CD4-positive, alpha-beta T cell (primary cell): ENCODE data around the gene NKAIN2. TPM values are rescaled to one million over a fixed set of nuclear protein-coding genes. Genes with fewer than 3 reads are reported as not detected.

Experiments used
- ATAC-seq: fragments of 200-7000 bp; cut with Tn5 transposase; one replicate; pipeline ENCODE4 v1.10.0; 2022; ENCODE audit warnings: mild to moderate bottlenecking; ENCODE audit not compliant: poor library complexity
- CTCF ChIA-PET: fragments of 350-600 bp; sonication (Branson Sonifier 250); formaldehyde crosslinking; loops from one replicate; lab custom pipeline; 2021; ENCODE audit warnings: antibody characterized with exemption, inconsistent platforms; lab: Charles Lee
- POLR2A ChIA-PET: fragments of 350-600 bp; sonication (Branson Sonifier 250); formaldehyde crosslinking; loops from one replicate; lab custom pipeline; 2021; ENCODE audit warnings: antibody characterized with exemption, inconsistent platforms; lab: Charles Lee
- DNase-seq, 14 experiments: peaks; one replicate each; pipeline ENCODE4 v3.0.0-alpha.2; 2013 to 2020; ENCODE audit warnings: mixed read lengths in 2 of 14
- H3K27ac ChIP-seq, 2 donors: one replicate each; pipeline versions ENCODE4 v1.5.1 to v1.7.0; 2013; ENCODE audit warnings: low read length in 2 of 2, low read depth in 1 of 2, mild to moderate bottlenecking in 1 of 2
- H3K27me3 ChIP-seq, 2 experiments: 1 replicate in 1 of 2; 2 replicates in 1 of 2; pipeline versions ENCODE4 v1.6.1 to v1.7.0; 2013; ENCODE audit warnings: low read length in 2 of 2, control low read depth in 1 of 2, mild to moderate bottlenecking in 1 of 2, moderate library complexity in 1 of 2; ENCODE audit not compliant: insufficient read depth in 2 of 2, control insufficient read depth in 1 of 2
- H3K36me3 ChIP-seq: one replicate; pipeline ENCODE4 v1.6.1; 2013; ENCODE audit warnings: low read length, control low read depth; ENCODE audit not compliant: insufficient read depth
- H3K4me1 ChIP-seq: one replicate; pipeline ENCODE4 v1.6.1; 2013; ENCODE audit warnings: low read length, control low read depth; ENCODE audit not compliant: insufficient read depth
- H3K4me3 ChIP-seq: one replicate; pipeline ENCODE4 v1.5.1; 2013; ENCODE audit warnings: mild to moderate bottlenecking, low read length, moderate library complexity
- H3K9me3 ChIP-seq, 2 experiments: 1 replicate in 1 of 2; 2 replicates in 1 of 2; pipeline versions ENCODE4 v1.6.1 to v1.7.0; 2013; ENCODE audit warnings: low read length in 2 of 2, mild to moderate bottlenecking in 2 of 2, control low read depth in 1 of 2, moderate library complexity in 1 of 2; ENCODE audit not compliant: control insufficient read depth in 1 of 2, insufficient read depth in 1 of 2
- H3K27ac Mint-ChIP-seq: one replicate; pipeline ENCODE4 v1.8.0; 2020; ENCODE audit warnings: mixed read lengths
- H3K27me3 Mint-ChIP-seq: one replicate; pipeline ENCODE4 v1.8.0; 2021; ENCODE audit warnings: mixed read lengths
- H3K36me3 Mint-ChIP-seq: one replicate; pipeline ENCODE4 v1.8.0; 2021; ENCODE audit warnings: low read depth, mixed read lengths
- H3K4me1 Mint-ChIP-seq: one replicate; pipeline ENCODE4 v1.8.0; 2021; ENCODE audit warnings: low read depth, mixed read lengths
- H3K4me3 Mint-ChIP-seq: one replicate; pipeline ENCODE4 v1.8.0; 2020; ENCODE audit warnings: mild to moderate bottlenecking, mixed read lengths
- H3K9me3 Mint-ChIP-seq: one replicate; pipeline ENCODE4 v1.8.0; 2020; ENCODE audit warnings: mixed read lengths
- intact Hi-C, 2 experiments: fragments of 100-400 bp; cut with DNase I in 1 of 2; cut with micrococcal nuclease in 1 of 2; formaldehyde crosslinking; loops; one replicate each; pipeline versions ENCODE4 v1.15.1 to v1.9.0; 2023 to 2025; cut with DNase I, micrococcal nuclease
- total RNA-seq, 174 experiments: library from RNA in 2 of 174; stranded (reverse) in 2 of 174; gene quantifications; one replicate each; pipeline ENCODE4 v1.2.3 and lab custom pipeline; 2021 to 2026
- TF ChIP-seq, protein P1 (sequence below): fragments of 200-600 bp; IDR thresholded peaks from one replicate; pipeline ENCODE4 v1.8.0; 2022; ENCODE audit warnings: antibody characterized with exemption, mild to moderate bottlenecking

Gene NKAIN2
- total RNA-seq, 2 experiments from 2014 or later: not detected

DNA sequence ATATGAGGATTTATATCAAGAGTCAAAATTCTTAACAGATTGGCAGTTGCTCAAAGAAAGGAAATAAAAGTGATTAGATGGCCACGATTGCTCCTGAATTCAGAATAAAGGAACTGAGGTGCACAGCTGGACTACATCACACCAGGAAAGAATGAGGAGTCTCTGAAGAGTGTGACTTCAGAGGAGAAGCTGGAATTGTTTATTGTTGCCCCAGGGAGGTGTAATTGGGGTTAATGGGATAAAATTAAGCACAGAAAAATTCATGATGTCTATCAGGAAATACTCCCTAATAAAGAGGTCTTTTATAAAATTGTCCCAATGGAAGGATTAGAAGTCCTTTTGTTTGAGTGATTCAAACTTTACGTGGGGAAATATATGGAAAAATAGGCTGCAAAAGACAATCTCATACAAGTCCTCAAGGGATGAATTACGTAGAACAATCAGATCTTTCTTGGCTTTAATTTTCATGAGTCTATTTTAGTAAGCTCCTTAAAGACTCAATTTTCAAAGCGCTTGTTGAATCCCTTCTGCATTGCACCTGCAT is 950.0 kb downstream of the NKAIN2 start:
- Histone ChIP-seq H3K4me1 (no peaks in the 10 kb centered on the region), H3K4me3 (no peak overlapping the region), H3K36me3 (no peaks in the 10 kb centered on the region), H3K27ac (no peak overlapping the region), H3K27me3 (no peaks in the 10 kb centered on the region), H3K9me3 (no peaks in the 10 kb centered on the region)
- Mint-ChIP-seq H3K9me3 (no peaks in the 10 kb centered on the region), H3K27ac (no peak overlapping the region), H3K36me3 (no peaks in the 10 kb centered on the region), H3K27me3 (no peaks in the 10 kb centered on the region), H3K4me3 (no peak overlapping the region), H3K4me1 (no peaks in the 10 kb centered on the region)
- intact Hi-C loops: no loop called here
- DNase-seq (no peak), ATAC-seq (no peak)
- POLR2A ChIA-PET: no interaction called here
- CTCF ChIA-PET: no interaction called here
- TF ChIP-seq, protein P1, sequence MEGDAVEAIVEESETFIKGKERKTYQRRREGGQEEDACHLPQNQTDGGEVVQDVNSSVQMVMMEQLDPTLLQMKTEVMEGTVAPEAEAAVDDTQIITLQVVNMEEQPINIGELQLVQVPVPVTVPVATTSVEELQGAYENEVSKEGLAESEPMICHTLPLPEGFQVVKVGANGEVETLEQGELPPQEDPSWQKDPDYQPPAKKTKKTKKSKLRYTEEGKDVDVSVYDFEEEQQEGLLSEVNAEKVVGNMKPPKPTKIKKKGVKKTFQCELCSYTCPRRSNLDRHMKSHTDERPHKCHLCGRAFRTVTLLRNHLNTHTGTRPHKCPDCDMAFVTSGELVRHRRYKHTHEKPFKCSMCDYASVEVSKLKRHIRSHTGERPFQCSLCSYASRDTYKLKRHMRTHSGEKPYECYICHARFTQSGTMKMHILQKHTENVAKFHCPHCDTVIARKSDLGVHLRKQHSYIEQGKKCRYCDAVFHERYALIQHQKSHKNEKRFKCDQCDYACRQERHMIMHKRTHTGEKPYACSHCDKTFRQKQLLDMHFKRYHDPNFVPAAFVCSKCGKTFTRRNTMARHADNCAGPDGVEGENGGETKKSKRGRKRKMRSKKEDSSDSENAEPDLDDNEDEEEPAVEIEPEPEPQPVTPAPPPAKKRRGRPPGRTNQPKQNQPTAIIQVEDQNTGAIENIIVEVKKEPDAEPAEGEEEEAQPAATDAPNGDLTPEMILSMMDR: no peak

DNA sequence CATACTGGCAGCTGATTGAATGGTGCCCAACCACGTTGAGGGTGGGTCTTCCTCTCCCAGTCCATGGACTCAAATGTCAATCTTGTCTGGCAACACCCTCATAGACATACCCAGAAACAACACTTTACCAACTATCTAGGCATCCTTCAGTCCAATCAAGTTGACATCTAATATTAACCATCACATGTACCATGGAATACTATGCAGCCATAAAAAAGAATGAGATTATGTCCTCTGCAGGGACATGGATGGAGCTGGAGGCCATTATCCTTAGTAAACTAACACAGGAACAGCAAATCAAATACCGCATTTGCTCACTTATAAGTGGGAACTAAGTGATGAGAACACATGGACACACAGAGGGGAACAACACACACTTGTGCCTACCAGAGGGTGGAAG is 951.7 kb downstream of the NKAIN2 start:
- H3K9me3 ChIP-seq: no peaks in the 10 kb centered on the region
- intact Hi-C loops: no loop called here
- ChIA-PET CTCF (no interaction called here), POLR2A (no interaction called here)
- Mint-ChIP-seq H3K4me1 (no peaks in the 10 kb centered on the region), H3K4me3 (no peak overlapping the region), H3K36me3 (no peaks in the 10 kb centered on the region), H3K9me3 (no peaks in the 10 kb centered on the region), H3K27ac (no peak overlapping the region), H3K27me3 (no peaks in the 10 kb centered on the region)
- no peak overlapping the region for H3K27ac ChIP-seq
- ATAC-seq: no peak
- no peaks in the 10 kb centered on the region for H3K4me1 ChIP-seq
- H3K27me3 ChIP-seq: no peaks in the 10 kb centered on the region
- no peak for DNase-seq
- no peaks in the 10 kb centered on the region for H3K36me3 ChIP-seq
- TF ChIP-seq, protein P1: no peak
- no peak overlapping the region for H3K4me3 ChIP-seq

DNA sequence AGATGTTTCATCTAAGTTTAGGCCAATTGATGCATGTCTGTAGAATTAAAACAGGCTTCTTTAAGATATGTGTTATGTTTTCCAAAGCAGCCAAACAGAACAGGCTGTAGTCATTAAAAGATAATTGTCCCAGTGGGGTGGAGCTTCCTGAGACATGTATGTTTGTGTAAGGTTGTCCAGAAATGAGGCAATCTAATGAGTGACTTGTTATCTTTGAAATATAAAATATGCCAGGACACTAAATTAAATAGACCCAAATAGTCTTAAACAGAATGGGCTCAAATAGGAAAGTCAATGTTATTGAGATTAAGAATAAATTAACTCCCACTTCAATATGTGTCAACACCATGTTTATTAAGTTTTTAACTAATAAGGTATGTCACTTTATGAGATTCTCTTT is 953.9 kb downstream of the NKAIN2 start:
- no peaks in the 10 kb centered on the region for H3K36me3 Mint-ChIP-seq
- H3K4me1 Mint-ChIP-seq: no peaks in the 10 kb centered on the region
- intact Hi-C loops: no loop called here
- Histone ChIP-seq H3K4me3 (no peak overlapping the region), H3K4me1 (no peaks in the 10 kb centered on the region), H3K36me3 (no peaks in the 10 kb centered on the region), H3K27ac (no peak overlapping the region), H3K27me3 (no peaks in the 10 kb centered on the region), H3K9me3 (no peaks in the 10 kb centered on the region)
- ChIA-PET POLR2A (no interaction called here), CTCF (no interaction called here)
- TF ChIP-seq, protein P1: no peak
- H3K4me3 Mint-ChIP-seq: no peak overlapping the region
- ATAC-seq (no peak), DNase-seq (no peak)
- no peak overlapping the region for H3K27ac Mint-ChIP-seq
- no peaks in the 10 kb centered on the region for H3K27me3 Mint-ChIP-seq
- H3K9me3 Mint-ChIP-seq: no peaks in the 10 kb centered on the region
